ENCODE results near the gene SHMT1.
"Not testable (repeated sequence)": the region's sequence is repeated elsewhere in the genome, so short reads cannot be mapped to it uniquely, and the experiment has no call there.

Gene SHMT1

GRCh38 chr17:18361837-18362697 is 1.3 kb downstream of the SHMT1 start:
- Mint-ChIP-seq H3K4me1 (ENCODE audit: low read depth) (peaks cover 13% of the 10 kb centered on the region), H3K27ac (no peak overlapping the region), H3K4me3 (peak overlapping the region; percentile 91), H3K36me3 (no peaks in the 10 kb centered on the region), H3K27me3 (no peaks in the 10 kb centered on the region), H3K9me3 (ENCODE audit: low read depth) (no peaks in the 10 kb centered on the region)

GRCh38 chr17:18360518-18360917 is 2.8 kb downstream of the SHMT1 start:
- H3K36me3 Mint-ChIP-seq, result peaks cover under 1% of the 10 kb centered on the region
- H3K27ac Mint-ChIP-seq, result no peak overlapping the region
- no peaks in the 10 kb centered on the region for H3K9me3 Mint-ChIP-seq (ENCODE audit: low read depth)
- peaks cover 13% of the 10 kb centered on the region for H3K4me1 Mint-ChIP-seq (ENCODE audit: low read depth)
- no peaks in the 10 kb centered on the region for H3K27me3 Mint-ChIP-seq
- H3K4me3 Mint-ChIP-seq, result no peak overlapping the region

- Mint-ChIP-seq H3K27me3 (no peaks in the 10 kb centered on the region), H3K4me3 (no peak overlapping the region), H3K27ac (no peak overlapping the region), H3K9me3 (ENCODE audit: low read depth) (no peaks in the 10 kb centered on the region), H3K4me1 (ENCODE audit: low read depth) (peaks cover under 1% of the 10 kb centered on the region), H3K36me3 (peaks cover 2% of the 10 kb centered on the region)
Observed at GRCh38 chr17:18356624-18357023, 6.7 kb downstream of the SHMT1 start.

- Mint-ChIP-seq H3K4me3 (no peak overlapping the region), H3K27me3 (no peaks in the 10 kb centered on the region), H3K4me1 (ENCODE audit: low read depth) (no peaks in the 10 kb centered on the region), H3K36me3 (peaks cover 2% of the 10 kb centered on the region), H3K27ac (no peak overlapping the region), H3K9me3 (ENCODE audit: low read depth) (no peaks in the 10 kb centered on the region)
Observed at GRCh38 chr17:18353541-18353940, 9.8 kb downstream of the SHMT1 start.

- Mint-ChIP-seq H3K27me3 (no peaks in the 10 kb centered on the region), H3K4me1 (ENCODE audit: low read depth) (no peaks in the 10 kb centered on the region), H3K27ac (no peak overlapping the region), H3K36me3 (peaks cover 6% of the 10 kb centered on the region), H3K9me3 (ENCODE audit: low read depth) (no peaks in the 10 kb centered on the region), H3K4me3 (no peak overlapping the region)
Observed at GRCh38 chr17:18344021-18344420, 19.3 kb downstream of the SHMT1 start.

- H3K27me3 Mint-ChIP-seq, result no peaks in the 10 kb centered on the region
- no peaks in the 10 kb centered on the region for H3K4me1 Mint-ChIP-seq (ENCODE audit: low read depth)
- H3K27ac Mint-ChIP-seq, result no peak overlapping the region
- peaks cover 4% of the 10 kb centered on the region for H3K36me3 Mint-ChIP-seq
- no peaks in the 10 kb centered on the region for H3K9me3 Mint-ChIP-seq (ENCODE audit: low read depth)
- H3K4me3 Mint-ChIP-seq, result no peak overlapping the region
Observed at GRCh38 chr17:18339933-18340332, 23.4 kb downstream of the SHMT1 start.

- H3K4me1 Mint-ChIP-seq (ENCODE audit: low read depth); H3K36me3 Mint-ChIP-seq; H3K9me3 Mint-ChIP-seq (ENCODE audit: low read depth); H3K27ac Mint-ChIP-seq; H3K4me3 Mint-ChIP-seq; H3K27me3 Mint-ChIP-seq: not testable (repeated sequence)
Observed at GRCh38 chr17:18338158-18338557, 25.2 kb downstream of the SHMT1 start.

GRCh38 chr17:18332909-18333489 is 30.4 kb downstream of the SHMT1 start:
- H3K4me3 Mint-ChIP-seq, result no peak overlapping the region
- no peaks in the 10 kb centered on the region for H3K36me3 Mint-ChIP-seq

GRCh38 chr17:18331879-18332278 is 31.5 kb downstream of the SHMT1 start:
- peak overlapping the region; percentile 58 for H3K27ac Mint-ChIP-seq
- no peaks in the 10 kb centered on the region for H3K36me3 Mint-ChIP-seq
- peaks cover 14% of the 10 kb centered on the region for H3K4me1 Mint-ChIP-seq (ENCODE audit: low read depth)
- no peaks in the 10 kb centered on the region for H3K27me3 Mint-ChIP-seq
- H3K4me3 Mint-ChIP-seq, result peak overlapping the region; percentile 54
- no peaks in the 10 kb centered on the region for H3K9me3 Mint-ChIP-seq (ENCODE audit: low read depth)

More at GRCh38 chr17:18332909-18333489, 30.4 kb downstream of the SHMT1 start:
- no peak overlapping the region for H3K27ac Mint-ChIP-seq
- H3K27me3 Mint-ChIP-seq, result no peaks in the 10 kb centered on the region
- H3K4me1 Mint-ChIP-seq (ENCODE audit: low read depth), result peaks cover 14% of the 10 kb centered on the region
- H3K9me3 Mint-ChIP-seq (ENCODE audit: low read depth), result no peaks in the 10 kb centered on the region

GRCh38 chr17:18328643-18329204 is 34.6 kb downstream of the SHMT1 start:
- H3K4me3 Mint-ChIP-seq, result no peak overlapping the region
- no peaks in the 10 kb centered on the region for H3K9me3 Mint-ChIP-seq (ENCODE audit: low read depth)
- H3K27me3 Mint-ChIP-seq, result no peaks in the 10 kb centered on the region
- peaks cover 27% of the 10 kb centered on the region for H3K4me1 Mint-ChIP-seq (ENCODE audit: low read depth)
- no peak overlapping the region for H3K27ac Mint-ChIP-seq
- peaks cover 3% of the 10 kb centered on the region for H3K36me3 Mint-ChIP-seq

GRCh38 chr17:18327556-18327955 is 35.8 kb downstream of the SHMT1 start:
- Mint-ChIP-seq H3K4me1 (ENCODE audit: low read depth) (peaks cover 27% of the 10 kb centered on the region), H3K9me3 (ENCODE audit: low read depth) (no peaks in the 10 kb centered on the region), H3K27ac (no peak overlapping the region), H3K27me3 (no peaks in the 10 kb centered on the region), H3K36me3 (peaks cover 3% of the 10 kb centered on the region), H3K4me3 (no peak overlapping the region)

GRCh38 chr17:18327093-18327492 is 36.3 kb downstream of the SHMT1 start:
- Mint-ChIP-seq H3K9me3 (ENCODE audit: low read depth) (no peaks in the 10 kb centered on the region), H3K36me3 (peaks cover 3% of the 10 kb centered on the region), H3K27me3 (no peaks in the 10 kb centered on the region), H3K27ac (no peak overlapping the region), H3K4me3 (no peak overlapping the region), H3K4me1 (ENCODE audit: low read depth) (peaks cover 25% of the 10 kb centered on the region)

GRCh38 chr17:18326572-18326971 is 36.8 kb downstream of the SHMT1 start:
- Mint-ChIP-seq H3K27ac (peak overlapping the region; percentile 11), H3K27me3 (no peaks in the 10 kb centered on the region), H3K4me1 (ENCODE audit: low read depth) (peaks cover 22% of the 10 kb centered on the region), H3K36me3 (peaks cover 5% of the 10 kb centered on the region), H3K4me3 (no peak overlapping the region), H3K9me3 (ENCODE audit: low read depth) (no peaks in the 10 kb centered on the region)

GRCh38 chr17:18326039-18326438 is 37.3 kb downstream of the SHMT1 start:
- H3K4me1 Mint-ChIP-seq (ENCODE audit: low read depth), result peaks cover 24% of the 10 kb centered on the region
- no peaks in the 10 kb centered on the region for H3K27me3 Mint-ChIP-seq
- peaks cover 5% of the 10 kb centered on the region for H3K36me3 Mint-ChIP-seq
- H3K4me3 Mint-ChIP-seq, result no peak overlapping the region
- no peaks in the 10 kb centered on the region for H3K9me3 Mint-ChIP-seq (ENCODE audit: low read depth)
- no peak overlapping the region for H3K27ac Mint-ChIP-seq

Data from activated naive CD8-positive, alpha-beta T cell (primary cell).